Activated CD4-positive, alpha-beta T cell treated with anti-CD3 and anti-CD28 coated beads for 48 hours (primary cell): Measurements from ENCODE around the gene COMMD6.
"Not testable (repeated sequence)": the region's sequence is repeated elsewhere in the genome, so short reads cannot be mapped to it uniquely, and the experiment has no call there.

Experiments used
- DNase-seq: peaks from one replicate; pipeline ENCODE4 v3.0.0-alpha.2; 2020

Gene COMMD6

DNA sequence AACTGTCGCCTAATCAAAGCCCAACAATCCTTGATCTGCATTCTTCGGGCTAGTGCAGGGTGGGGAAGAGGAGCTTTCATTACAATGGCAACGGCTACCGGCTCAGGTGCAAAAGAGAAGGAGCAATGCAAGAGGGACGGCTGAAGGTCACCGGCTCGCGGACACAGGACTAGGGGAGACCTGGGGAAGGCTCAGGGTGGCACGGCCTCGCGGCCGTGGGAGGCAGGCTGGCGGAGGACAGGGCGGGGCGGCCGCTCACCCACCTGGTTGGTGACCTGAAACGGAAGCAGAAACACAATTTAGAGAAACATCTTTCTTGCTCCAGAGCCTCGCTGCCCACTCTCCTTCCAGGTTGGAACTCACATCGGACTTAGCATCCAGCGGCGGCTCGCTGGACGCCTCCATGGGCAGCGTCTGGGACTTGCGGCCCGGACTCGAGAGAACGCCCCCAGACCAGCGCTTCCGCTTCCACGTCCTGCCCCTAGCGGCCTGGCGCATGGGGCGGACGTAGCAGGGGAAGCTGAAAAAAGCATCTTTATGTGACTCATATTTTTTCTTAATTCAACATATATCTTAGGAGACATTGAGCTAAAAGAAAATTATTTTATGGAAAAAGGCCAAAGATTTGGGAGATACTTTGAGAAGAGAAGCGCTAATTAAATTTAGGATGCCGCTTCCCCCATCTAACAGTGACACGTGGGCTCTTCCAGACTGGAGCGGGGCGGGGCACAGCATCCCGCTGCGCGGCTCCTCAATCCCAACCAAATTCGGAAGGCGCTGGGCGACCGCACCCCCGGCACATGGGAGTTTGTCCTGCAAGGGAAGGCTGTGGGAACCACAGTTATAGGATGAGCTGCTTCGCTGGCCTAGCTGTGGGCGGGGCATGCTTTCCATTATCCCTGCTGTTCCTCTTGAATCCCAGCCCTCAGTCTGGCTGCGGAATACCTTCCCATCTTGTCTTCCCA lies at the start of gene COMMD6:
Gene COMMD6, minus strand, starts transcription at position 441 of the 965 bp plus-strand sequence. Its CDS starts 36 bp downstream, at position 405.
- DNase-seq, result peak; percentile 77

DNA sequence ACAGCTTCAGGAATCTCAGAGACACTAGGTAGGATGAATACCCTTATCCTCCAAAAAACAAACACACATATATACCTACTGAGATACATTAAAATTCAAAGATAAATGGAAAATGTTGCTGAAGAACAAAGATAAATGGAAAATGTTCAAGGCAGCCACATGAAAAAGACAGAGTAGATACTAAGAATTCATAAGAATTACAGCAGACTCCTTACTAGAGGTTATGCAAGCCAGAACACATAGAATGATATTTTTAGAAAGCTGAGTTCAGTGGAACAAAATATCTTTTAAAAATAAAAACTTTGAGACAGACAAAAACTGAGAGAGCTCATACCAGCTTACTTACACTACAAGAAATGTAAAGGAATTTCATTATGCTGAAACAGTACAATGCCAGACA lies 47.5 kb upstream of the COMMD6 start:
- DNase-seq, result no peak

DNA sequence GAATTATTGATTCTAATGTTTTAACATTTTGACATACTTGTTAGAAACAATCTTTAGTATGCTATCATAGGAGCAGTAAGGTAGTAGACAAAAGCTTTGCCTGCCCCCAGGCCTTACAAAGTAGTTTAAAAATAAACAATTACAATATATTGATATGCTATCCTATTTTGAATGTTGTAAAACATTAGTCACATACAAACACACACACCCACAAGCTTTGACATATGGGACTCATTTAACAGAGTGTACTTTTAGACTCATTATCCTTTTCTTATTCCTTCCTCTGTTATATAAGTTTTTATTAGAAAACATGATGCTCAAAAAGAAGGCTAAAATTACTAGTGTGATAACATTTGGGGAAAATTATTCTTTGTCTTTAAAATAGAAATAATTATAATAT lies 45.5 kb upstream of the COMMD6 start:
- no peak for DNase-seq

DNA sequence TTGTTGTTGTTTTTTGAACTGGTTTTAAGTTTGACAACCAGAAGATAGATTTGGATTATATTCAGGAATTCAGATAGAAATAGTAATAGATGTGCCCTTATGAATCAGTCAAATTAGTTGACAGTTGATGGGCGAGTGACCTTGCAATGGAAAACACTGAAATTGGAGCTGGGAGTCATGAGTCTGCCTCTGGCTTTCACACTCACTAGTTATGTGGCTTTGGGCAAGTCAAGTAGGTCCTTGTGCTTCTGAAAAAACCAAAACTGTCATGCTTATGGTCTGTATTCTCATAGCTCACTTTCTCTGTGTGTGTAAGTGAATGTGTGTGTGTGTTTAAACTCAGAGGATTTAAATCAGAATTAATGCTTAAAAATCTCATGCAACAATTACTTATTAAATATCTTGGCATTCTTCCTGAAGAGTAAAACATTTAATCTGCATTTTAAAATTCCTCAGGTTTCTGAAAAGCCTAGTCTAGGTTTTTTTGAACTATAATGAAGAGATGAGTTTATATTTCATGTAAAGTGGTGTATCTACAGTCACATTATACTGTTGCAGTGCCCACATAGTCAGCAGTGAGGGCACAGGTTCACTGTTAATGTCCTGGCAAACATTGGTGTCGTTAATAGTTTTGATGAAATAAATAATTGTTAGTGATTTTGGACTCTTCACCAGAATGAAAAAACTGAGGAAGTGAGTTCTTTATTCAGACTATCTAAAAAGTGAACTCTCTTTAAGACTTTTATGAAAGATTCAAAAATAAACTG lies 44.4 kb upstream of the COMMD6 start:
- no peak for DNase-seq

DNA sequence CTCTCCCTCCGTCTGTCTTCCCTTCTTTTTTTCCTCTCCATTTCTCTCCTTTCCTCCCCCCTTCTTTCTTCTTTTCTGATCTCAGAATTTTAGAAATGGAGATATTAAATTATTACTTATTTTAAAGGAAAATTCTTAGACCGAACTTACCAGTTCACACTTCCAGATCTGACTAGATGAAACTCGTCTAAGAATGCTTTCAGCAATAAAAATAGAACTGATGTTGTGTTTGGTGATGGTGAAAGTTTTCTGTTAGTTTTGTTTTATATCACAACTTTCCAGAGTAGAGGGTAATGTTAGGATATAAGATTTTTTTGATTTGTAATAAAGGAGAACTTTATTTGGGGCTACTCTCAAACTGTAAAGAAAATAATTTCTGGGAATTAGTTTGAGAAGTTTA lies 41.9 kb upstream of the COMMD6 start:
- DNase-seq, result no peak

DNA sequence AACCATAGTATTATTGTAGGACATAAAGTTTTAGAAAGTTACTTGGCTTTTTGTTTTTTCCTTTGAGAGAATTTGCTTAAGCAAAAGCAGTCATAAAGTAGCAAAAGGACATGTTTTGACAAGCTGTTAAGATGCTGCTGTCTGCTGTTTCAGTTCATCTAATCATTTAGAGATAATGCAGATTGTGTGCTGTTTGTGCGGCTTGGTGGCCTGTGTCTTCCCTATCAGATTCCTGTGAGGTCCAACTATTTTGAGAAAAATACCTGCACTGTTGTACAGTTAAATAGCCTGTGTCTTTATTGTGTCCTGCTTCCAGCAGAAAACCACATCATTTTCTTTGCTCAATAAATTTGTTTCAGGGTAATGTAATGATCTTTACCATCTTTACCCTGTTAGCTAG lies 31.9 kb upstream of the COMMD6 start:
- no peak for DNase-seq

DNA sequence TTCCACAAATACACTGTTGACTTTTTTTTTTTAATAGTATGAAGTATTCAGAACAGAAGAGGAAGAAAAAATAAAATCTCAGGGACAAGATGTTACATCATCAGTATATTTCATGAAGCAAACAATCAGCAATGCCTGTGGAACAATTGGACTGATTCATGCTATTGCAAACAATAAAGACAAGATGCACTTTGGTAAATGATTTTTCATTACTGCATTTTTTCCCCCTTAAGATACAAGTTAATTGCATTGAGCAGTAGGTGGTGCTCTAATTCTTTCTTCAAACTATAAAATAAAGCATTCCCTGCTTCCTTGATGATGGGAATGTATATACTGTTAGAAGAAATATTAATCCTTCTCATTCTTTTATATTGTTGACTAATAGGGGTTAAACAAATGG lies 29.0 kb upstream of the COMMD6 start:
- no peak for DNase-seq

DNA sequence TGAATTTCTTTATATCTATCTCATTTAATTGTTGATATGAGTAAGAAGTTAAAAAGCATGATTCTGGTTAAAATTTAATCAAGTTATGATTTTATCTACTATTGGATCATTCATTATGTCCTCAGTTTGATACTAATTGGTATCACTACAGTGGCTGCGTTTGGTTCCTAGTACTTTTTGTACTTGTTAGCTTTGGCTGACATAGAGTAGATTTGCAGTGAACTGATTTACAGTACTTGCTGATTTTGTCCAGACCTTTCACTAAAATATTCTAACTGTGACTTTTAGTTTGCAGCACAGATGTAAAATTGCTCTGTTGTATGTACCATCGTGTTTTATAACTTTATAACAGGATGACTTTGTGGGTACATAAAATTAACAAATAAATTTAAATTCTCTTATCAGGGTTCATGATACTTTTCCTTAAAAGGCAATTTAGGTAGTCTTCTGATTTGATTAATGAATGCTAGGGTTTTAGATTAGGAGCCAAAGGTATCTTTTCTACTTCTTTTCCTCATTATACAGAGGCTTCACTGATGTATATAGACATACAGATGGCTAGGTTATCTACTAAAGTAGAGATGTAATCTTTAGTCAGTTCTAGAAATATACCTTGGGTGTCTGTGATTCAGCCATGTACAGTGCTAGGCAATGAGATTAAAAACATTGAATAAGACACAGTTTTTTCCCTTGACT lies 20.7 kb upstream of the COMMD6 start:
- DNase-seq, result no peak

DNA sequence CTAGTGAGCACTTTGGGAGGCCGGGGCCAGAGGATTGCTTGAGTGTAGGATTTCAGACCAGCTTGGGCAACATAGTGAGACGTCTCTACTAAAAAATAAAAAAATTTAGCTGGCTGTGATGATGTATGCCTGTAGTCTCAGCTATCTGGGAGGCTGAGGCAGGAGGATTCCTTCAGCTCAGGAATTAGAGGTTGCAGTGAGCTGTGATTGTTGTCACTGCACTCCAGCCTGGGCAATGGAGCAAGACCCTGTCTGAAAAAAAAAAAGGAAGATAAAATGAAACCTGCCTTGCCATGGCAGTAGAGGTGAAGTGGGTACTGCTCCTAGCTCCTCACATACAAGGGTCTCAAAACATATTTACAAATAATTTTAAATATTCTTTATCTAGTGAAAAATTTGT lies 19.3 kb upstream of the COMMD6 start:
- no peak for DNase-seq

DNA sequence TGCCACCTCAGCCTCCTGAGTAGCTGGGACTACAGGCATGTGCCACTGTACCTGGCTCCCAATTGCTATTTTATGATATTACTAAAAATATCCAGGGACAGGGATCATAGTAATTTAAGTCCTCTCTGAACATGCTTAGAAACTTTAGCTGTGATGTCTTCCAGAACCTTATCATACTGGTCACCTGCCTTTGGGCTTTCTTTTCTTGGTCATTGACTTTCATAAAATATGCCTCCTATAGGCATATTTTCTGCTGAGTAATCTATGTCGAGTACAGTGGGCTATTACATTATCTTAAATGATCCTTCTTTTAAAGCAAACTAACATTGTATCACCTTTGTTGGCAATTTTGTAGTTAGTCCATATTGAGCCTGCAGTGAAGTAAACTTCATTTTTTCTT lies 18.2 kb upstream of the COMMD6 start:
- no peak for DNase-seq

DNA sequence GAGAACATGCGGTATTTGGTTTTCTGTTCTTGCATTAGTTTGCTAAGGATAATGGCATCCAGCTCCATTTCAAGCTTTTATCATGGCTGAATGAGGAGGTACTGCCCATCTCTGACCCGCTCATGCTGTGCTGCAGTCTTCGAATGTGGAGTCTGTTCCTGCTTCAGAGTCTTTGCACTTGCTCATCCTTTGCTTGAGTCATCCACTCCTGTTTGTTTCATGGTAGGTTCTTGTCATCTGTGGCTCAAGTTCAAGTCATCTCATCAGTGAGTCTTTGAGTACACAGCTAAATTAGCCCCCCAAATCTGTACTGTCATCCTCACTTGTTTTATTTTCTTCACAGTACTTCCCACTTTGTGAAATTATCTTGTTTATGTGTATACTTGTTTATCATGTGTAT lies 17.3 kb upstream of the COMMD6 start:
- no peak for DNase-seq

DNA sequence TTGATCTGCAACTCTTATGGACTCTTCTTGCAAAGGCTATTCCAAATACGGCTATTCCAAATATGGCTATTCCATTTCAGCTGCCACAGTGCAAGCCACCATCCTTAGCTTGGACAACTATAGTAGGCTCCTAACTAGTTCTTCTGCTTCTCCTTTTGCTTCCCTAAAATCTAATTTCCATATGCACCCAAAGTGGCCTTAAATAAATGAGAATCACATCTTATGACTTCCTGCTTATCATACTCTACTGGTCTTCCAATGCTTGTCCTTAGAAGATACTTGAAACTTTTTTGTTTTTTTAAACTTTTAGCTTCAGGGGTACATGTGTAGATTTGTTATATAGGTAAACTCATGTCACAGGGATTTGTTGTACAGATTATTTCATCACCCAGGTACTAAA lies 16.8 kb upstream of the COMMD6 start:
- no peak for DNase-seq

DNA sequence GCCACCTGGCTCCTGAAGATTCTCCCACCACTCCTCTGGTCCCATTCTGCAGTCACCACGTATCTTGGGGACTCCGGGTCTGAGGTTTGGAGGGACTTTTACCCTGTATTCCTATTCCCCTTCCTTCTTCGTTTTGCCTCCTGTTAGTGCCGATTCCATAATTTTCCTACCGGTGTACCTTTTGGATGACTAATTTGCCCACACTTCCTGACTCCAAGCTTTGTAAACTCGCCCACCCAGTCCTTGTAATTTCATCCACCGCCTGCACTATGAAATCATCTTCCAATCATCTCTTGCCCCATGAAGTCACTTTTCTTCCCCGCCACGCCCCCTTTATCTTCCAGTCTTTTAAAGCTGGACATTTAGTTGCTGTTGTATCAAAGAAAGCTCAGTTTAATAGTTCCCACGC lies 12.5 kb upstream of the COMMD6 start:
- DNase-seq, result peak; percentile 54

DNA sequence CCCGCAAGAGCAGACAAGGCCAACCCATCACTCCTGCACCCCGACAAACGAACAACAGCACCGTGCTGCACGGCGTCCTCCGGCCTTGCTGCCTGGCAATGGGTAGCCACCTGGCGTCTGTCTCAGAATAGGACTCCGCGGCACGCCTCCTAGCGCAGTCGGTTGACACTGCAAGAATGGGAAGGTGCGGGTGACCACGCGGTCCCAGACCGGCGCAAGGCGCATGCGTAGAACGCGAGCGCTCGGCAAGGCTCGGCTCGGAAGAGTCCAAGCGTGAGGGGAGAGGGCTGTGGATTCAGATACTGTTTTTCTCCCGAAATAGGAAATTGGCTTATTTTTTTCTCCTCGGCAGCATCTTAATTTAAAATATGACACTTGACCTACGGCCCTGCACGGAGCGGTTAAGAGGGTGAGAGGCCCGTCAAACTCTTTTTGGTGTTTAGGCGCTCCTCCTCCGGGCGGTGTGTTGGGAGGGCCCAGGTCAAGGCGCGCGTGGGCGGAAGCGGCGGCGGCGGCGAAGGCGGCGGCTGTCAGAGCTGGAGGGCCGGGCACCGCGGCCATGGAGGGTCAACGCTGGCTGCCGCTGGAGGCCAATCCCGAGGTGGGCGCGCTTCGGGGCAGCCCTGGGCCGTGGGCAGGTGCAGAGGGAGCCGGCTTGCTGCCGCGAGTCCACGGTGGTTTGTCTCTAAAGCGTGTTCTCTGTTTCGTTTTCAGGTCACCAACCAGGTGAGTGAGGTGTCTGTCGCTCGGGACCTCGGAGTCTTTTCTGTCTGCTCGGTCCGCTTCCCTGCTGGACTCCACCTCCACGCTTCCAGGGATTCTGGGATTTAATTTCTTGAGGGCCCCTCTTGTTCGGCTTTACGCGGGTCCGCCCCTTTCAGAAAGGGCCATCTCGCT lies 11.9 kb upstream of the COMMD6 start, which contains the start of gene UCHL3:
Gene UCHL3, plus strand, starts transcription at position 530 of the 897 bp plus-strand sequence. Its CDS starts 30 bp downstream, at position 560.
- peak; percentile 98 for DNase-seq

DNA sequence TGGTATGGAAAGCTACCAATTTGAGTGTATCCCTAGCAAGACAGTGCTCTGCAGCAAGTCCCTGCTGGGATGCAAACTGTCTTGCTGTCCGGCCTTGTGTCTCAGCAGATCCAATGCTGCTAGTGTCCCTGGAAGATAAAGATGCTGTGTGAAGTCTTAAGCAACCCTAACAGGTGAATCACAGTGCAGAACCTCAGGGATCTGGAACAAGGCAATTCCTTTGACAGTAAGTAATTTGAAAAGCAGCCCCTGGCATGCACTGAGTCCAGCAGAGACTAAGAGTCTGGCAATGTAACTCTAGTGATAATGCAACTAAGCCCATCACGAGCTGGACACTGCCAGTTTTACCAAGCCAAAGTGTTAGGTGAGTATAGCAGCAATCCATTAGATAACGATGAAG lies 10.3 kb upstream of the COMMD6 start:
- DNase-seq, result no peak

DNA sequence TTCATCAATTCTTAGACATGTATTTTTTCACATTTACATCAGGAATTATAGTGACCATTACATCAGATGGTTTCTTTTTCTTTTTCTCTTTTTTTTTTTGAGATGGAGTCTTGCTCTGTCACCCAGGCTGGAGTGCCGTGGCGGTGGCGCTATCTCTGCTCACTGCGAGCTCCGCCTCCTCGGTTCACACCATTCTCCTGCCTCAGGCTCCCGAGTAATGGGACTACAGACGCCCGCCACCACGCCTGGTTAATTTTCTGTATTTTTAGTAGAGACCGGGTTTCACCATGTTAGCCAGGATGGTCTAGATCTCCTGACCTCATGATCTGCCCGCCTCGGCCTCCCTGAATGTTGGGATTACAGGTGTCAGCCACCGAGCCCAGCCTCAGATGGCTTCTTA lies 7.7 kb upstream of the COMMD6 start:
- DNase-seq, result not testable (repeated sequence)

DNA sequence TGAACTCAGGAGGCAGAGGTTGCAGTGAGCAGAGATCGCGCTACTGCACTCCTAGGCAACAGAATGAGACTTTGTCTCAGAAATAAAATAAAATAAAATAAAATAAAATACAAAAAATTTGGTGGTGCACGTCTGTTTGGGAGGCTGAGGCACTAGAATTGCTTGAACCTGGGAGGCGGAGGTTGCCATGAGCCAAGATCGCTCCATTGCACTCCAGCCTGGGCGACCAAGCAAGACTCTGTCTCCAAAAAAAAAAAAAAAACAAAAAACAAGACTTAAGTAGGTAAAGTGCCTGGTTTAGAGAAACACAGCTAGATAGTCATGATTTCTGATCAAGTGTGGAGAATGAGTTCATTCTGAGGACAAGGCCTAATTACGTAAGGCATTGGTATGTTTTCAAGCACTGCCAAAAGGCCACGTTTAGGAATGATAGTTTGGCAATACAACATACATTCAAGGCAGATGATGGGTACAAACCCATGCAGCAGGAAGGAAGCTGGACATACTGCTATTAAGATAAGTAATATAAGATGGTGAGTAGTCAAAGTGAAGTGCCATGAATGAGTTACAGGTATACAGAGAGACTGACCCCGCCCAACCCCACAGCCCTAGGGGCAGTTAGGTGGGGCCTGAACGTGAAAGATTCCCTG lies 7.2 kb upstream of the COMMD6 start:
- no peak for DNase-seq

DNA sequence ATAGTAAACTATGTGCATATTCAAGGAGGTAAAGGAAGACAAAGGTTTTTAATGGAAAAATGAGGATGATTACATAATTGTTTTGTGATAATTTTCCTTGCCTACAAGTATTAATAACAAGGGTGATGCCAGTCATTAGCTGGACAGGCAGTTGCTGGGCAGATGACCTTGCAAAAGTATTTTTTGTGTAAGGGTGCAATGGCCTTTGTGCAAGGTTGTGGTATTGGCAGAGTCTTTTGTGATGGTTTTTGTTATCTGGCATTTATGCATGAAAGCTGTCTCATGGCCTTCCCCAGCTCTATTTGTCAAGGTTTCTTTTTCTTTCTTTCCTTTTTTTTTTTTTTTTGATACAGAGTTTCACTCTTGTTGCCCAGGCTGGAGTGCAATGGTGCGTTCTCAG lies 4.3 kb upstream of the COMMD6 start:
- DNase-seq, result no peak

DNA sequence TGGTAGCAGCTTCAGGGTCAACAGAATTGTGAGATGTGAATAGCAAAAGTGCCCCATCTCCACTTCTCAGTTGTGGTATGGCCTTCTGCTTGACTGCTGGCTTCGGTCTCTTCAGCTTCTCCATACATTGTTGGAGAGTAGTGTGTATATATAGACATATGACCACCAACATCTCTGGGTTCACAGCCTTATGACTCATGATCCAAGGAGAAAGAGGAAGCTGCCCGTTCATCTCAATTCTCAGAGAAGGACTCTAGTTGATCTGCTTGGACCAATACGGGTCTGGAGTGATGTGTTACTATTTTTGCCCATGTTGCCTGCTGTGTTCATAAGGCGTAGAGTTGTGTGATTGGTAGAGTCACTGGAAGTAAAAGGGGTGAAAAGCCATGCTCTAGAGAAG lies 3.6 kb upstream of the COMMD6 start:
- no peak for DNase-seq

DNA sequence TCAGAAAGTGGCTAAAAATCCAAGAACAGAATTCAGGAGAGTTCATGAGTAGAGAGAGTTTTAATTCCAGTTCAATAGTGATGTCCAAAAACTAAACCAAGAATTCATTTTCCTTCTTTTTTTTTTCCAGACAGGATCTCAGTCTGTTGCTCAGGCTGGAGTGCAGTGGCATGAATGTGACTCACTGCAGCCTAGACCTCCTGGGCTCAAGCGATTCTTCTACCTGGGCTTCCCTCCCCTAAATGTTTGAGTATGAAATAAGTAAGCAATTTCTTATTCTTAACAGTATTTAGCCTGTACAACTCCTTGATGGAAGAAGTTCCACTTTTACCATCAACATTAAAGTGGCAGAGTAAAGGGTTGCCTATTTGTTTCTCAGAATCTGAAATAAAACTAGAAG lies 3.8 kb downstream of the COMMD6 start:
- no peak for DNase-seq

DNA sequence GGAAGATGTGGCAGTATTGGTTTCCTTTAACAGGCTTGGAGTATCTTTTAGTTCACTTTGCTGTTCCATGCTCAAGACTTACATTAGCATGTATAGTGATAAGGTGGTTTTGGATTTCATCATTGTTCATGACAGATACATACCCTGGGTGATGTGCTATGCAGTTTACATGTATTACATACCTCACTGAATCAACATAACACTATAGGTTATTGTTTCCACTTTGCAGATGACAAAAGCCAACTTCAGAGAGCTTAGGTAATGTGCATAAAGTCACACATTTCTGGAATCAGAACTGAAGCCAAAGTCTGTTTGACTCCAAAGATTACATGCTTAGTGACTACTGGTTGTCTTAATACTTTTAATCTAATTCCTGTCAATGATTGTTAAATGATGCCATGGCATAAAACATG lies 7.1 kb downstream of the COMMD6 start:
- DNase-seq, result no peak

DNA sequence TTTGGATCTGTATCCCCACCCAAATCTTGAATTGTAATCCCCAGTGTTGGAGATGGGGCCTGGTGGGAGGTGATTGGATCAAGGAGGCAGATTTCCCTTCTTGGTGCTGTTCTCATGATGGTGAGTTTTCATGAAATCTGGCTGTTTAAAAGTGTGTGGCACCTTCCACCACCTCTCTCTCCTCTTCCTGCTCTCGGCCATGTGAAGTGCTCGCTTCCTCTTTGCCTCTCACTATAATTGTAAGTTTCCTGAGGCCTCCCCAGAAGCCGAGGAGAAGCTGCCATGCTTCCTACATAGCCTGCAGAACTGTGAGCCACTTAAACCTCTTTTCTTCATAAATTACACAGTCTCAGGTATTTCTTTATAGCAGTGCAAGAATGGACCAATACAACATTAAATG lies 15.7 kb downstream of the COMMD6 start:
- no peak for DNase-seq
